HepG2 (cell line): ENCODE results near the gene CUL4A. TPM values are rescaled to one million over a fixed set of nuclear protein-coding genes. Genes with fewer than 3 reads are reported as not detected.

ENCODE experiments used
- FUBP1 ChIP-seq: sonication (generic); formaldehyde crosslinking; IDR thresholded peaks from 2 replicates; pipeline ENCODE4 v1.5.1; 2020; ENCODE audit warnings: missing genetic modification reagents, mild to moderate bottlenecking, borderline replicate concordance
- HNRNPK ChIP-seq: fragments of 200-400 bp; formaldehyde crosslinking; IDR thresholded peaks from 2 replicates; pipeline ENCODE4 v1.6.1; 2018; ENCODE audit warnings: low read length, low read depth, moderate library complexity, mild to moderate bottlenecking; ENCODE audit not compliant: poor library complexity, severe bottlenecking
- REXO4 ChIP-seq: sonication (generic); formaldehyde crosslinking; IDR thresholded peaks from 2 replicates; pipeline ENCODE4 v1.8.0; 2022; ENCODE audit warnings: missing genetic modification reagents, mild to moderate bottlenecking, borderline replicate concordance
- SNAI1 ChIP-seq: sonication (generic); formaldehyde crosslinking; IDR thresholded peaks from 2 replicates; pipeline ENCODE4 v1.5.0; 2020; ENCODE audit warnings: mild to moderate bottlenecking, missing genetic modification reagents, borderline replicate concordance
- TSC22D2 ChIP-seq: sonication (generic); formaldehyde crosslinking; IDR thresholded peaks from 2 replicates; pipeline ENCODE4 v1.5.1; 2020; ENCODE audit warnings: missing genetic modification reagents, mild to moderate bottlenecking, borderline replicate concordance
- ZNF142 ChIP-seq: sonication (generic); formaldehyde crosslinking; IDR thresholded peaks from 2 replicates; pipeline ENCODE4 v1.4.0; 2020; ENCODE audit warnings: missing genetic modification reagents
- ZNF256 ChIP-seq: sonication (generic); formaldehyde crosslinking; conservative IDR thresholded peaks from 2 replicates; pipeline ENCODE4 v1.4.0; 2020; ENCODE audit warnings: missing genetic modification reagents
- ZNF563 ChIP-seq: sonication (generic); formaldehyde crosslinking; IDR thresholded peaks from 2 replicates; pipeline ENCODE4 v1.8.0; 2022; ENCODE audit warnings: mild to moderate bottlenecking, moderate library complexity, missing genetic modification reagents
- ZNF607 ChIP-seq: sonication (generic); formaldehyde crosslinking; IDR thresholded peaks from 2 replicates; pipeline ENCODE4 v1.5.1; 2020; ENCODE audit warnings: missing genetic modification reagents, mild to moderate bottlenecking, borderline replicate concordance
- ZNF670 ChIP-seq: sonication (generic); formaldehyde crosslinking; IDR thresholded peaks from 2 replicates; pipeline ENCODE4 v1.8.0; 2022; ENCODE audit warnings: mild to moderate bottlenecking, missing genetic modification reagents, borderline replicate concordance
- ZNF788 ChIP-seq: sonication (generic); formaldehyde crosslinking; IDR thresholded peaks from 2 replicates; pipeline ENCODE4 v1.5.0; 2020; ENCODE audit warnings: mild to moderate bottlenecking, missing genetic modification reagents, borderline replicate concordance
- polyA plus RNA-seq, 8 experiments: library from polyadenylated mRNA; depleted of rRNA in 3 of 8; stranded (reverse) in 7 of 8; unstranded in 1 of 8; fragments of >200 nt; fragmentation: Illumina TruSeq in 4 of 8; extraction: Trizol in 4 of 8; gene quantifications; 2 replicates each; pipeline versions ENCODE4 v1.2.1 to v1.2.3, GENCODE V29; 2011 to 2016; ENCODE audit warnings: low read depth in 4 of 8, missing spikeins in 1 of 8, mixed read lengths in 1 of 8; ENCODE audit not compliant: insufficient read depth in 1 of 8
- total RNA-seq, 5 experiments: library from RNA; depleted of rRNA; stranded (reverse); fragments of >200 nt; fragmentation: Illumina TruSeq; extraction: Trizol; gene quantifications; 2 replicates each; pipeline ENCODE4 v1.2.3, GENCODE V29; 2016; ENCODE audit warnings: low read depth in 1 of 5
- TF ChIP-seq, protein P1 (sequence below): sonication (generic); formaldehyde crosslinking; IDR thresholded peaks from 2 replicates; pipeline ENCODE4 v1.5.1; 2020; ENCODE audit warnings: mild to moderate bottlenecking, missing genetic modification reagents, moderate library complexity

The CUL4A gene
- total and polyA plus RNA-seq, 2 of the 13 experiments (the other 11 are each of a cell fraction or from before 2014, with no cell fraction given), result 51.2 to 75.3 TPM

DNA sequence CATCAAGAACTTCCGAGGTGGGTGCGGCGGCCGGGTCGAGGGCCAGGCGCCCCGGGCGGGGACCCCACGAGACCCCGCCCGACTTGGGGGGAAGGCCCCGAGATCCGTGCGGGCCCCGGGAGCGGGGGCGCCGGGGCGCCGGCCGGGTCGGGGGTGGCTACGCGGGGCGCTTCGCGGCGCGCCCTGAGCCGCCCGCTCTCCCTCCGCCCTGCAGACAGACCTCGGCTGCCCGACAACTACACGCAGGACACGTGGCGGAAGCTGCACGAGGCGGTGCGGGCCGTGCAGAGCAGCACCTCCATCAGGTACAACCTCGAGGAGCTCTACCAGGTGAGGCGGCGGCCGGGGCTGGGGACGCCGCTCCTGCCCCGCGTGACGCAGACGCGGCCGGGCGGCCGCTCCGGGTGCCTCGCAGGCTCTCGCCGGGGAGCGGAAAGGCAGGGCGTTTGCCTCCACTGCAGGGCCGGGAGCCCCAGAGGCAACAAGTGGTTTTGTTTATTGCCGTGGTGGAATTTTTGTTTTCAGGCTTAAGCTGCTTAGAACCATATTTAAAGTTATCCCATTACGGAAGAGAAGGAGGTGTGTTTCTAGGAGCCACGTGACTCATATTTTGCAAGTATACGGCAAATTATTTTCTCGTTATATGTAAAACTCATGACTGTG, 477 bp downstream of the CUL4A start (continued):
- TF ChIP-seq ZNF563, result peak; percentile 76
- TF ChIP-seq FUBP1 (CRISPR knock-in tag), result no peak
- TF ChIP-seq SNAI1 (CRISPR knock-in tag), result no peak
- TF ChIP-seq ZNF607 (CRISPR knock-in tag), result peak; percentile 95
- TF ChIP-seq TSC22D2 (CRISPR knock-in tag), result 0 out of 2 replicates have a peak, but pooled peaks have one; percentile 74
- TF ChIP-seq ZNF142 (CRISPR knock-in tag), result peak; percentile 75; the same call in 1 of the 2 replicates
- no peak for TF ChIP-seq ZNF670 (CRISPR knock-in tag)
- TF ChIP-seq HNRNPK, result no peak
- peak; percentile 45; the same call in 1 of the 2 replicates for TF ChIP-seq REXO4 (CRISPR knock-in tag)
- TF ChIP-seq ZNF256, result 0 out of 2 replicates have a peak, but pooled peaks have one; percentile 51
- TF ChIP-seq ZNF788 (CRISPR knock-in tag), result peak; percentile 58; the same call in 1 of the 2 replicates
- TF ChIP-seq, protein P1, sequence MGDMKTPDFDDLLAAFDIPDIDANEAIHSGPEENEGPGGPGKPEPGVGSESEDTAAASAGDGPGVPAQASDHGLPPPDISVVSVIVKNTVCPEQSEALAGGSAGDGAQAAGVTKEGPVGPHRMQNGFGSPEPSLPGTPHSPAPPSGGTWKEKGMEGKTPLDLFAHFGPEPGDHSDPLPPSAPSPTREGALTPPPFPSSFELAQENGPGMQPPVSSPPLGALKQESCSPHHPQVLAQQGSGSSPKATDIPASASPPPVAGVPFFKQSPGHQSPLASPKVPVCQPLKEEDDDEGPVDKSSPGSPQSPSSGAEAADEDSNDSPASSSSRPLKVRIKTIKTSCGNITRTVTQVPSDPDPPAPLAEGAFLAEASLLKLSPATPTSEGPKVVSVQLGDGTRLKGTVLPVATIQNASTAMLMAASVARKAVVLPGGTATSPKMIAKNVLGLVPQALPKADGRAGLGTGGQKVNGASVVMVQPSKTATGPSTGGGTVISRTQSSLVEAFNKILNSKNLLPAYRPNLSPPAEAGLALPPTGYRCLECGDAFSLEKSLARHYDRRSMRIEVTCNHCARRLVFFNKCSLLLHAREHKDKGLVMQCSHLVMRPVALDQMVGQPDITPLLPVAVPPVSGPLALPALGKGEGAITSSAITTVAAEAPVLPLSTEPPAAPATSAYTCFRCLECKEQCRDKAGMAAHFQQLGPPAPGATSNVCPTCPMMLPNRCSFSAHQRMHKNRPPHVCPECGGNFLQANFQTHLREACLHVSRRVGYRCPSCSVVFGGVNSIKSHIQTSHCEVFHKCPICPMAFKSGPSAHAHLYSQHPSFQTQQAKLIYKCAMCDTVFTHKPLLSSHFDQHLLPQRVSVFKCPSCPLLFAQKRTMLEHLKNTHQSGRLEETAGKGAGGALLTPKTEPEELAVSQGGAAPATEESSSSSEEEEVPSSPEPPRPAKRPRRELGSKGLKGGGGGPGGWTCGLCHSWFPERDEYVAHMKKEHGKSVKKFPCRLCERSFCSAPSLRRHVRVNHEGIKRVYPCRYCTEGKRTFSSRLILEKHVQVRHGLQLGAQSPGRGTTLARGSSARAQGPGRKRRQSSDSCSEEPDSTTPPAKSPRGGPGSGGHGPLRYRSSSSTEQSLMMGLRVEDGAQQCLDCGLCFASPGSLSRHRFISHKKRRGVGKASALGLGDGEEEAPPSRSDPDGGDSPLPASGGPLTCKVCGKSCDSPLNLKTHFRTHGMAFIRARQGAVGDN (CRISPR knock-in tag), result peak; percentile 95
